ENCODE data around the gene ARRDC4. TPM values are rescaled to one million over a fixed set of nuclear protein-coding genes. Genes with fewer than 3 reads are reported as not detected.

The ARRDC4 gene
- total RNA-seq, 4 donors from 2014 or later = 35.9 to 188 (median 70.7) TPM

GRCh38 chr15:97929456-97930229, 30.9 kb upstream of the ARRDC4 start:
- DNase-seq = no peak
- Histone ChIP-seq H3K27me3 (no peaks in the 10 kb centered on the region), H3K27ac (no peak overlapping the region), H3K4me1 (no peaks in the 10 kb centered on the region), H3K4me3 (no peak overlapping the region), H3K9me3 (peaks cover 0 to 5% of the 10 kb centered on the region in 2 donors), H3K36me3 (no peaks in the 10 kb centered on the region)
- intact Hi-C loops (cut with DNase I; ENCODE audit: low total_unique reads) (no loop called here), in situ Hi-C loops (cut with MboI; ENCODE audit: low pct_ligation_motif_present in 1 of 4, low pct_unique_long_range_greater_than_20kb in 1 of 4, low sequenced_read_pairs in 3 of 4) (no loop called here)
- TF ChIP-seq POLR2AphosphoS5 (IDR thresholded peaks at IDR 0.05) (no peak), POLR2A (IDR thresholded peaks at IDR 0.05) (no peak), EP300 (IDR thresholded peaks at IDR 0.05; ENCODE audit: low read depth) (no peak), CTCF (IDR thresholded peaks at IDR 0.05) (no peak)
- 79 to 81% methylated on average over 4 to 6 of the region's 6 CpGs for WGBS, 2 donors (ENCODE audit: low coverage in 1 of 2)

- no peaks in the 10 kb centered on the region for H3K36me3 ChIP-seq
- intact Hi-C loops (cut with DNase I; ENCODE audit: low total_unique reads) (no loop called here), in situ Hi-C loops (cut with MboI; ENCODE audit: low pct_ligation_motif_present in 1 of 4, low pct_unique_long_range_greater_than_20kb in 1 of 4, low sequenced_read_pairs in 3 of 4) (no loop called here)
- TF ChIP-seq CTCF (IDR thresholded peaks at IDR 0.05) (no peak), POLR2A (IDR thresholded peaks at IDR 0.05) (no peak), EP300 (IDR thresholded peaks at IDR 0.05; ENCODE audit: low read depth) (no peak), POLR2AphosphoS5 (IDR thresholded peaks at IDR 0.05) (no peak)
- no peaks in the 10 kb centered on the region for H3K27me3 ChIP-seq
- H3K27ac ChIP-seq = no peak overlapping the region
- DNase-seq = no peak
- no peaks in the 10 kb centered on the region for H3K4me1 ChIP-seq
- H3K9me3 ChIP-seq = peaks cover 0 to 5% of the 10 kb centered on the region in 2 donors
- H3K4me3 ChIP-seq = no peak overlapping the region
Measured at GRCh38 chr15:97930230-97930629, 30.3 kb upstream of the ARRDC4 start.

- no peaks in the 10 kb centered on the region for H3K27me3 ChIP-seq
- H3K27ac ChIP-seq = no peak overlapping the region
- in situ Hi-C loops (cut with MboI; ENCODE audit: low pct_ligation_motif_present in 1 of 4, low pct_unique_long_range_greater_than_20kb in 1 of 4, low sequenced_read_pairs in 3 of 4) = no loop called here
- peaks cover 0 to 5% of the 10 kb centered on the region in 2 donors for H3K9me3 ChIP-seq
- 84 to 92% methylated on average over 1 of the region's 1 CpG for WGBS, 2 donors (ENCODE audit: low coverage in 1 of 2)
- no peaks in the 10 kb centered on the region for H3K4me1 ChIP-seq
- TF ChIP-seq CTCF (IDR thresholded peaks at IDR 0.05) = no peak
- no peak for TF ChIP-seq POLR2AphosphoS5 (IDR thresholded peaks at IDR 0.05)
- no peak for TF ChIP-seq POLR2A (IDR thresholded peaks at IDR 0.05)
- intact Hi-C loops (cut with DNase I; ENCODE audit: low total_unique reads) = no loop called here
- DNase-seq = no peak
- no peaks in the 10 kb centered on the region for H3K36me3 ChIP-seq
- no peak overlapping the region for H3K4me3 ChIP-seq
Measured at GRCh38 chr15:97931314-97931713, 29.2 kb upstream of the ARRDC4 start.

GRCh38 chr15:97933589-97933988, 26.9 kb upstream of the ARRDC4 start:
- no peak for TF ChIP-seq POLR2A (IDR thresholded peaks at IDR 0.05)
- no peak for TF ChIP-seq EP300 (IDR thresholded peaks at IDR 0.05; ENCODE audit: low read depth)
- no peak for TF ChIP-seq CTCF (IDR thresholded peaks at IDR 0.05)
- TF ChIP-seq POLR2AphosphoS5 (IDR thresholded peaks at IDR 0.05) = no peak
- Histone ChIP-seq H3K36me3 (no peaks in the 10 kb centered on the region), H3K4me1 (no peaks in the 10 kb centered on the region), H3K4me3 (no peak overlapping the region), H3K27me3 (no peaks in the 10 kb centered on the region), H3K9me3 (peaks cover 0 to 5% of the 10 kb centered on the region in 2 donors), H3K27ac (no peak overlapping the region)
- no peak for DNase-seq
- intact Hi-C loops (cut with DNase I; ENCODE audit: low total_unique reads) (no loop called here), in situ Hi-C loops (cut with MboI; ENCODE audit: low pct_ligation_motif_present in 1 of 4, low pct_unique_long_range_greater_than_20kb in 1 of 4, low sequenced_read_pairs in 3 of 4) (no loop called here)
- 80% methylated on average over 1 of the region's 1 CpG; no CpG with 5 or more reads in 1 of the 2 donors for WGBS, 2 donors (ENCODE audit: low coverage in 1 of 2)

Data from transverse colon (tissue), 4 donors.